HT-29 (cell line): Measurements from ENCODE around the gene ANGEL1. TPM values are rescaled to one million over a fixed set of nuclear protein-coding genes. Genes with fewer than 3 reads are reported as not detected.

Experiments
- total RNA-seq: library from RNA; depleted of rRNA; stranded (reverse); fragments of >200 nt; shearing (Covaris generic); gene quantifications from 2 replicates; pipeline ENCODE4 v1.2.3, GENCODE V29; 2014; rRNA removed

Gene ANGEL1
- total RNA-seq, 1 experiment from 2014 or later, result 6.2 TPM

Other genes with a start within 250 kb of the ANGEL1 start
- not detected in 2 replicates for gene VASH1, start 51.4 kb downstream of the ANGEL1 start, total RNA-seq
- gene LRRC74A, start 13.5 kb upstream of the ANGEL1 start, total RNA-seq, result not detected in 2 replicates
- gene IRF2BPL, start 215.8 kb upstream of the ANGEL1 start, total RNA-seq, result 25.7 and 31.9 TPM in 2 replicates